ENCODE data around the gene ZNF501. TPM values are rescaled to one million over a fixed set of nuclear protein-coding genes. Genes with fewer than 3 reads are reported as not detected.

ZNF501 gene
- total RNA-seq, 1 experiment from 2014 or later: not detected

Other genes with a start within 250 kb of the ZNF501 start
- gene ZKSCAN7, start 174.4 kb upstream of the ZNF501 start, total RNA-seq (2014; rRNA removed): not detected in 2 replicates
- not detected in 2 replicates for gene ZNF660, start 144.7 kb upstream of the ZNF501 start, total RNA-seq (2014; rRNA removed)
- gene ZNF197, start 104.6 kb upstream of the ZNF501 start, total RNA-seq (2014; rRNA removed): 9.6 and 10.4 TPM in 2 replicates
- gene ZNF35, start 80.9 kb upstream of the ZNF501 start, total RNA-seq (2014; rRNA removed): 12.0 and 12.4 TPM in 2 replicates
- gene ZNF502, start 17.0 kb upstream of the ZNF501 start, total RNA-seq (2014; rRNA removed): not detected in 2 replicates
- 16.5 and 20.4 TPM in 2 replicates for gene KIAA1143, start 32.0 kb downstream of the ZNF501 start, total RNA-seq (2014; rRNA removed)
- gene KIF15, start 32.2 kb downstream of the ZNF501 start, total RNA-seq (2014; rRNA removed): 19.1 and 31.8 TPM in 2 replicates
- 6.3 and 10.2 TPM in 2 replicates for gene TMEM42, start 132.3 kb downstream of the ZNF501 start, total RNA-seq (2014; rRNA removed)
- 0.46 and 1.2 TPM in 2 replicates for gene TGM4, start 145.0 kb downstream of the ZNF501 start, total RNA-seq (2014; rRNA removed)
- gene ZDHHC3, start 246.5 kb downstream of the ZNF501 start, total RNA-seq (2014; rRNA removed): 122 and 153 TPM in 2 replicates
- gene EXOSC7, start 246.6 kb downstream of the ZNF501 start, total RNA-seq (2014; rRNA removed): 79.8 and 81.5 TPM in 2 replicates

Measured in PC-3 (cell line).